ENCODE results near the gene B9D1.
"Not testable (repeated sequence)": the region's sequence is repeated elsewhere in the genome, so short reads cannot be mapped to it uniquely, and the experiment has no call there.

DNA sequence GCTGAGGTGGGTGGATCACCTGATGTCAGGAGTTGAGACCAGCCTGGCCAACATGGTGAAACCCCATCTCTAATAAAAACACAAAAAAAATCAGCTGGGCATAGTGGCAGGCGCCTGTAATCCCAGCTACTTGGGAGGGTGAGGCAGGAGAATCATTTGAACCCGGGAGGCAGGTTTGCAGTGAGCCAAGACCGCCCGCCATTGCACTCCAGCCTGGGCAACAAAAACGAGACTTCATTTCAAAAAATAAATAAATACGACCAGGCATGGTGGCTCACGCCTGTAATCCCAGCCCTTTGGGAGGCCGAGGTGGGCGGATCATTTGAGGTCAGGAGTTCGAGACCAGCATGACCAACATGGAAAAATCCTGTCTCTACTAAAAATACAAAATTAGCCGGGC lies 9.1 kb downstream of the B9D1 start:
- TF ChIP-seq, protein P1, sequence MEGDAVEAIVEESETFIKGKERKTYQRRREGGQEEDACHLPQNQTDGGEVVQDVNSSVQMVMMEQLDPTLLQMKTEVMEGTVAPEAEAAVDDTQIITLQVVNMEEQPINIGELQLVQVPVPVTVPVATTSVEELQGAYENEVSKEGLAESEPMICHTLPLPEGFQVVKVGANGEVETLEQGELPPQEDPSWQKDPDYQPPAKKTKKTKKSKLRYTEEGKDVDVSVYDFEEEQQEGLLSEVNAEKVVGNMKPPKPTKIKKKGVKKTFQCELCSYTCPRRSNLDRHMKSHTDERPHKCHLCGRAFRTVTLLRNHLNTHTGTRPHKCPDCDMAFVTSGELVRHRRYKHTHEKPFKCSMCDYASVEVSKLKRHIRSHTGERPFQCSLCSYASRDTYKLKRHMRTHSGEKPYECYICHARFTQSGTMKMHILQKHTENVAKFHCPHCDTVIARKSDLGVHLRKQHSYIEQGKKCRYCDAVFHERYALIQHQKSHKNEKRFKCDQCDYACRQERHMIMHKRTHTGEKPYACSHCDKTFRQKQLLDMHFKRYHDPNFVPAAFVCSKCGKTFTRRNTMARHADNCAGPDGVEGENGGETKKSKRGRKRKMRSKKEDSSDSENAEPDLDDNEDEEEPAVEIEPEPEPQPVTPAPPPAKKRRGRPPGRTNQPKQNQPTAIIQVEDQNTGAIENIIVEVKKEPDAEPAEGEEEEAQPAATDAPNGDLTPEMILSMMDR (conservative IDR thresholded peaks at IDR 0.05; ENCODE audit: low read depth, low read length), result not testable (repeated sequence)
- not testable (repeated sequence) for TF ChIP-seq EZH2phosphoT487 (IDR thresholded peaks at IDR 0.05; ENCODE audit: borderline replicate concordance, low read length)

Measured in PC-3 (cell line).